Measurements from ENCODE around the gene CDH8. TPM values are rescaled to one million over a fixed set of nuclear protein-coding genes. Genes with fewer than 3 reads are reported as not detected.

The CDH8 gene
- total RNA-seq, 1 experiment from 2014 or later = 2.5 TPM

DNA sequence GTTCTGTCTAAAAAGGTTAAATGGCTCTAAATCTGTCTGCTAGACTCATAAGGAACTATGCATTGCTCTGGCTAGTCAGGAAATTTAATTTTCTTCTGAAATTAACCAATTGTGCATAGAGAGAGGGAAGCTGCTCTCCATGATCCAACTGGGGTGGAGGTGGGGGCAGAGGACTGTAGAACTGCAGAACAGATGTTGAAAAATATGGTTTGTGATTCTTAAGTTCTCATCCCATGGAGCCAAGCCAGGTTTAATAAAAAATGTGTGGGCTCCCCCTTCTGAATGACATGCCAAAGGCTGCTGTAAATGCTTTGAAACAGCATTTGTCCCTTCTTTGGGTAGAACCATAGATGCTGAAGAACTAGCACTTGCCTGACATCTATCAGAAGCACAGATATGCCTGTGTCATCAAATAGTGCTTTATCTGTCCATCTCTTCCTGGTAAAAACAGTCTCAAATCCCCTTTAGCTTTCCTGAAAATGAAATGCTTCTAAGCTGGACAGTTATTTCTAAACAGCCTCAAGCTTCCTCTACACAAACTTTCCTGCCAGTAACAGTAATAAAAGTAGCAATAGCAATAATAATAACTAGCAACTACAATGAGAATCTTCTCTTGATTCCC, 221.4 kb downstream of the CDH8 start:
- BruUV-seq (replicated peaks) = no TSS peak
- TF ChIP-seq, protein P1, sequence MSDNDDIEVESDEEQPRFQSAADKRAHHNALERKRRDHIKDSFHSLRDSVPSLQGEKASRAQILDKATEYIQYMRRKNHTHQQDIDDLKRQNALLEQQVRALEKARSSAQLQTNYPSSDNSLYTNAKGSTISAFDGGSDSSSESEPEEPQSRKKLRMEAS (IDR thresholded peaks at IDR 0.05) = no peak

DNA sequence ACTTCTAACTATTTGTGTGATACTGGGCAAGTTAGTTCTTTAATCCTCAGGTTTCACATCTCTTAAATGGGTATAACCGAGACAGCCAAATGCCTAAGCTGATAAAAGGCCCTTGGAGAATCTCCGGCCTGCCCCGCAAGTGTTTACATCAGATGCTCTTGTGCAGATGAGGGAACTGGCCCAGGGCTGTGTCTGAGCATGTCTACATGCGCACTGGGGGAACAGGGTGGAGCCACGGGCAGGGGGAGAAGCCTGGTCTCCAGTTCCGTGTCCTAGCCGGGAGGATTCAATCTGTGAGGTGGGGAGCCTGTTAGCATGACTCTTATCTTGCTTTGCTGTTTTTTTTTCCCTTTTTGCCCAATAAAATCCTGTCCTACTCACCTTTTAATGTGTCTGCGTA, 222.9 kb downstream of the CDH8 start:
- intact Hi-C loops (cut with micrococcal nuclease) = no loop called here
- Histone ChIP-seq H3K27me3 (ENCODE audit: insufficient read depth, low read length) (no peaks in the 10 kb centered on the region), H3K79me2 (ENCODE audit: insufficient read depth, low read length) (no peaks in the 10 kb centered on the region), H3K27ac (ENCODE audit: low read depth, low read length) (no peak overlapping the region), H3K4me1 (ENCODE audit: control insufficient read depth in 1 of 2, insufficient read depth in 2 of 2, low read length in 2 of 2) (no peaks in the 10 kb centered on the region), H3K9me2 (ENCODE audit: insufficient read depth) (no peaks in the 10 kb centered on the region), H3K4me3 (replicated peaks in 1 of 2; ENCODE audit: low read depth in 1 of 2, low read length in 2 of 2) (no peak overlapping the region), H3K9ac (ENCODE audit: low read length) (no peak overlapping the region), H3K4me2 (ENCODE audit: low read length) (no peak overlapping the region), H4K20me1 (ENCODE audit: insufficient read depth) (no peaks in the 10 kb centered on the region), H3K36me3 (ENCODE audit: control insufficient read depth in 1 of 2, insufficient read depth in 2 of 2, low read length in 2 of 2) (no peaks in the 10 kb centered on the region), H3K9me3 (ENCODE audit: control insufficient read depth in 1 of 2, insufficient read depth in 1 of 2, low read depth in 1 of 2, low read length in 2 of 2) (peaks cover 8 to 16% of the 10 kb centered on the region in 2 experiments; a peak in 2 of 4 replicates), H2AFZ (ENCODE audit: low read depth, low read length, poor library complexity, severe bottlenecking) (no peak overlapping the region)
- no peak for DNase-seq (ENCODE audit: low read depth, low spot score)
- CTCF ChIA-PET = no interaction called here
- POLR2A ChIA-PET = no interaction called here
- no peak for ATAC-seq
- no TSS peak for BruUV-seq (replicated peaks)
- TF ChIP-seq POLR2A (IDR thresholded peaks at IDR 0.05; ENCODE audit: borderline replicate concordance, extremely low read depth, insufficient read depth, insufficient read length) = no peak
- TF ChIP-seq EZH2 (IDR thresholded peaks at IDR 0.05) = no peak
- no peak for TF ChIP-seq JUND (IDR thresholded peaks at IDR 0.05)
- TF ChIP-seq POLR2AphosphoS5 (IDR thresholded peaks at IDR 0.05; ENCODE audit: low read depth, low read length) = no peak
- TF ChIP-seq, protein P2, sequence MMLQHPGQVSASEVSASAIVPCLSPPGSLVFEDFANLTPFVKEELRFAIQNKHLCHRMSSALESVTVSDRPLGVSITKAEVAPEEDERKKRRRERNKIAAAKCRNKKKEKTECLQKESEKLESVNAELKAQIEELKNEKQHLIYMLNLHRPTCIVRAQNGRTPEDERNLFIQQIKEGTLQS (IDR thresholded peaks at IDR 0.05) = no peak
- TF ChIP-seq SIN3A (IDR thresholded peaks at IDR 0.05; ENCODE audit: low read depth) = no peak
- no peak for TF ChIP-seq ZFX (IDR thresholded peaks at IDR 0.05)
- TF ChIP-seq SP1 (IDR thresholded peaks at IDR 0.05; ENCODE audit: low read depth) = no peak
- TF ChIP-seq SRF (IDR thresholded peaks at IDR 0.05; ENCODE audit: low read depth) = no peak
- no peak for TF ChIP-seq ELF1 (IDR thresholded peaks at IDR 0.05; ENCODE audit: borderline replicate concordance, low read depth)
- TF ChIP-seq, protein P3, sequence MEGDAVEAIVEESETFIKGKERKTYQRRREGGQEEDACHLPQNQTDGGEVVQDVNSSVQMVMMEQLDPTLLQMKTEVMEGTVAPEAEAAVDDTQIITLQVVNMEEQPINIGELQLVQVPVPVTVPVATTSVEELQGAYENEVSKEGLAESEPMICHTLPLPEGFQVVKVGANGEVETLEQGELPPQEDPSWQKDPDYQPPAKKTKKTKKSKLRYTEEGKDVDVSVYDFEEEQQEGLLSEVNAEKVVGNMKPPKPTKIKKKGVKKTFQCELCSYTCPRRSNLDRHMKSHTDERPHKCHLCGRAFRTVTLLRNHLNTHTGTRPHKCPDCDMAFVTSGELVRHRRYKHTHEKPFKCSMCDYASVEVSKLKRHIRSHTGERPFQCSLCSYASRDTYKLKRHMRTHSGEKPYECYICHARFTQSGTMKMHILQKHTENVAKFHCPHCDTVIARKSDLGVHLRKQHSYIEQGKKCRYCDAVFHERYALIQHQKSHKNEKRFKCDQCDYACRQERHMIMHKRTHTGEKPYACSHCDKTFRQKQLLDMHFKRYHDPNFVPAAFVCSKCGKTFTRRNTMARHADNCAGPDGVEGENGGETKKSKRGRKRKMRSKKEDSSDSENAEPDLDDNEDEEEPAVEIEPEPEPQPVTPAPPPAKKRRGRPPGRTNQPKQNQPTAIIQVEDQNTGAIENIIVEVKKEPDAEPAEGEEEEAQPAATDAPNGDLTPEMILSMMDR (IDR thresholded peaks at IDR 0.05 in 2 of 3, conservative IDR thresholded peaks at IDR 0.05 in 1 of 3; ENCODE audit: borderline replicate concordance in 1 of 3, insufficient read depth in 1 of 3, low read depth in 2 of 3, low read length in 2 of 3) = no peak
- no peak for TF ChIP-seq ZNF274 (IDR thresholded peaks at IDR 0.05; ENCODE audit: low read depth, low read length)
- no peak for TF ChIP-seq TCF7L2 (IDR thresholded peaks at IDR 0.05; ENCODE audit: borderline replicate concordance, extremely low read depth, insufficient read depth, insufficient read length)
- no peak for TF ChIP-seq CBX3 (IDR thresholded peaks at IDR 0.05; ENCODE audit: low read depth)
- TF ChIP-seq EZH2phosphoT487 (IDR thresholded peaks at IDR 0.05; ENCODE audit: borderline replicate concordance) = no peak
- TF ChIP-seq, protein P4, sequence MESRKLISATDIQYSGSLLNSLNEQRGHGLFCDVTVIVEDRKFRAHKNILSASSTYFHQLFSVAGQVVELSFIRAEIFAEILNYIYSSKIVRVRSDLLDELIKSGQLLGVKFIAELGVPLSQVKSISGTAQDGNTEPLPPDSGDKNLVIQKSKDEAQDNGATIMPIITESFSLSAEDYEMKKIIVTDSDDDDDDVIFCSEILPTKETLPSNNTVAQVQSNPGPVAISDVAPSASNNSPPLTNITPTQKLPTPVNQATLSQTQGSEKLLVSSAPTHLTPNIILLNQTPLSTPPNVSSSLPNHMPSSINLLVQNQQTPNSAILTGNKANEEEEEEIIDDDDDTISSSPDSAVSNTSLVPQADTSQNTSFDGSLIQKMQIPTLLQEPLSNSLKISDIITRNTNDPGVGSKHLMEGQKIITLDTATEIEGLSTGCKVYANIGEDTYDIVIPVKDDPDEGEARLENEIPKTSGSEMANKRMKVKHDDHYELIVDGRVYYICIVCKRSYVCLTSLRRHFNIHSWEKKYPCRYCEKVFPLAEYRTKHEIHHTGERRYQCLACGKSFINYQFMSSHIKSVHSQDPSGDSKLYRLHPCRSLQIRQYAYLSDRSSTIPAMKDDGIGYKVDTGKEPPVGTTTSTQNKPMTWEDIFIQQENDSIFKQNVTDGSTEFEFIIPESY (IDR thresholded peaks at IDR 0.05; ENCODE audit: extremely low read depth, insufficient replicate concordance, low read length) = no peak
- TF ChIP-seq, protein P1 (IDR thresholded peaks at IDR 0.05) = no peak
- RAD21 ChIA-PET (ENCODE audit: low non-redundant PET in 1 of 2, low total read pairs in 2 of 2, uncharacterized antibody in 2 of 2, unreplicated experiment in 2 of 2) = no interaction called here

More for the DNA sequence above, 221.4 kb downstream of the CDH8 start:
- no peaks in the 10 kb centered on the region for H3K27me3 ChIP-seq (ENCODE audit: insufficient read depth, low read length)
- no peaks in the 10 kb centered on the region for H3K4me1 ChIP-seq (ENCODE audit: control insufficient read depth in 1 of 2, insufficient read depth in 2 of 2, low read length in 2 of 2)
- ATAC-seq (no peak), DNase-seq (ENCODE audit: low read depth, low spot score) (no peak)
- ChIA-PET POLR2A (no interaction called here), RAD21 (ENCODE audit: low non-redundant PET in 1 of 2, low total read pairs in 2 of 2, uncharacterized antibody in 2 of 2, unreplicated experiment in 2 of 2) (no interaction called here), CTCF (no interaction called here)
- no peaks in the 10 kb centered on the region for H3K36me3 ChIP-seq (ENCODE audit: control insufficient read depth in 1 of 2, insufficient read depth in 2 of 2, low read length in 2 of 2)
- no peak overlapping the region for H2AFZ ChIP-seq (ENCODE audit: low read depth, low read length, poor library complexity, severe bottlenecking)
- H4K20me1 ChIP-seq (ENCODE audit: insufficient read depth) = no peaks in the 10 kb centered on the region
- H3K9me3 ChIP-seq (ENCODE audit: control insufficient read depth in 1 of 2, insufficient read depth in 1 of 2, low read depth in 1 of 2, low read length in 2 of 2) = peaks cover 8 to 16% of the 10 kb centered on the region in 2 experiments; a peak in 2 of 4 replicates
- no peak overlapping the region for H3K9ac ChIP-seq (ENCODE audit: low read length)
- no peaks in the 10 kb centered on the region for H3K9me2 ChIP-seq (ENCODE audit: insufficient read depth)
- H3K4me2 ChIP-seq (ENCODE audit: low read length) = no peak overlapping the region
- intact Hi-C loops (cut with micrococcal nuclease) = no loop called here
- no peak overlapping the region for H3K4me3 ChIP-seq (replicated peaks in 1 of 2; ENCODE audit: low read depth in 1 of 2, low read length in 2 of 2)
- no peak overlapping the region for H3K27ac ChIP-seq (ENCODE audit: low read depth, low read length)
- no peaks in the 10 kb centered on the region for H3K79me2 ChIP-seq (ENCODE audit: insufficient read depth, low read length)
